ENCODE measurements around the gene FAM120AOS. TPM values are rescaled to one million over a fixed set of nuclear protein-coding genes. Genes with fewer than 3 reads are reported as not detected.
A peak's percentile ranks its signal among the peaks of the same experiment; 100 is the strongest.

Gene FAM120AOS
- total and polyA plus RNA-seq, 2 of the 4 experiments (the other 2 are of a cell fraction): 22.7 to 24.7 TPM

DNA sequence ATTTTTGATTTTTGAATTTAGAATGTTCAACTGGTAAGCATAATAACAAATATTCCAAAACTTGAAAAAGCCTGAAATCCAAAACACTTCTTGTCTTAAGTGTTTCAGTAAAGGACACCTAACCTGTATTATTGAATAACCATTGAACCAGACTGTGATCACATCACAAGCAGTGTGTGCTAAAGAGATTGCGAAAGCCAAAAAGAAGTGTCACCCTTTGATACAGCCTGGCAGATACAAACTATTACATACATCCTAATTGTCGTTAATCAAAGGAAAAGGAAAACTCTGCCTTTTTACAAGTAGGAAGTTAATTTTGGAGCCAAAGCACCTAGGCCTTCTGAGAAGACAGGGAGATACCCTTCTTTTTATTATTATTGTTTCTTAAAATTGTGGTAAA lies 8.4 kb upstream of the FAM120AOS start:
- CTCF ChIA-PET: no interaction called here
- peaks cover 83% of the 10 kb centered on the region for H4K20me1 ChIP-seq (ENCODE audit: insufficient read depth, low read length)
- no peak overlapping the region for H3K9ac ChIP-seq (ENCODE audit: low read depth, low read length)
- peaks cover 16% of the 10 kb centered on the region for H3K4me1 ChIP-seq (ENCODE audit: control insufficient read depth, insufficient read depth, low read length)
- H2AK5ac ChIP-seq (ENCODE audit: low read depth, low read length): no peak overlapping the region
- H3K9me1 ChIP-seq (ENCODE audit: insufficient read depth, low read length): peaks cover 13% of the 10 kb centered on the region; the same call in 1 of the 2 replicates
- H2BK5ac ChIP-seq (ENCODE audit: low read depth, low read length, poor library complexity, severe bottlenecking): no peak overlapping the region
- no CpG with 5 or more reads among the region's 2 CpGs for WGBS, 2 experiments (ENCODE audit: extremely low coverage in 2 of 2, insufficient read length in 1 of 2)
- in situ Hi-C loops (cut with MboI; ENCODE audit: low sequenced_read_pairs) (loop anchor here (25.0 kb wide), 1 partner anchor 700 kb away; no protein-coding TSS in a partner anchor), intact Hi-C loops (cut with micrococcal nuclease) (no loop called here), dilution Hi-C loops (cut with HindIII; ENCODE audit: low sequenced_read_pairs, unreplicated experiment) (loop anchor here (10.0 kb wide), 1 partner anchor 103 kb away; no protein-coding TSS in a partner anchor)
- H2AK9ac ChIP-seq (replicated peaks; ENCODE audit: low read depth, low read length, poor library complexity): no peak overlapping the region
- ATAC-seq (ENCODE audit: low read depth) (no peak), DNase-seq (no peak)
- H4K5ac ChIP-seq (ENCODE audit: low read depth, low read length): no peak overlapping the region
- no peak overlapping the region for H2BK120ac ChIP-seq (ENCODE audit: low read depth, low read length)
- H3K4me3 ChIP-seq (ENCODE audit: insufficient read depth, low read depth, low read length): no peak overlapping the region
- H3K23ac ChIP-seq (ENCODE audit: low read depth, low read length): no peak overlapping the region
- no peak overlapping the region for H3K18ac ChIP-seq (ENCODE audit: low read depth, low read length)
- H3K36me3 ChIP-seq (ENCODE audit: control insufficient read depth, insufficient read depth, low read length): no peaks in the 10 kb centered on the region
- H3K27ac ChIP-seq (ENCODE audit: insufficient read depth, low read length): no peak overlapping the region
- H3K4me2 ChIP-seq (ENCODE audit: low read depth, low read length): no peak overlapping the region
- no peak overlapping the region for H3K4ac ChIP-seq (ENCODE audit: low read depth, low read length)
- TF ChIP-seq MAZ (IDR thresholded peaks at IDR 0.05; ENCODE audit: borderline replicate concordance, low read depth, low read length) (no peak), CHD1 (IDR thresholded peaks at IDR 0.05; ENCODE audit: low read depth, low read length) (no peak), MXI1 (IDR thresholded peaks at IDR 0.05; ENCODE audit: borderline replicate concordance, low read depth, low read length) (no peak), SMC3 (IDR thresholded peaks at IDR 0.05; ENCODE audit: low read depth, low read length) (no peak), BHLHE40 (IDR thresholded peaks at IDR 0.05; ENCODE audit: low read depth, low read length) (no peak), MAFK (IDR thresholded peaks at IDR 0.05; ENCODE audit: low read depth, low read length) (no peak), CEBPB (IDR thresholded peaks at IDR 0.05; ENCODE audit: low read depth, low read length) (peak; percentile 74)
- H4K91ac ChIP-seq (ENCODE audit: insufficient read depth, low read depth, low read length): no peak overlapping the region
- no peak overlapping the region for H3K14ac ChIP-seq (replicated peaks; ENCODE audit: low read depth, low read length)
- H3K27me3 ChIP-seq (ENCODE audit: control insufficient read depth, insufficient read depth, low read length): no peaks in the 10 kb centered on the region
- H3K9me3 ChIP-seq (ENCODE audit: control insufficient read depth, insufficient read depth, low read length): no peaks in the 10 kb centered on the region
- H3K79me1 ChIP-seq (ENCODE audit: low read depth in 1 of 2, low read length in 2 of 2): peaks cover 8 to 68% of the 10 kb centered on the region in 2 experiments; a peak in 3 of 4 replicates
- no peak overlapping the region for H2BK15ac ChIP-seq (ENCODE audit: low read depth, low read length)
- H2BK20ac ChIP-seq (ENCODE audit: low read depth, low read length): no peak overlapping the region
- POLR2A ChIA-PET (ENCODE audit: unreplicated experiment): no interaction called here
- BruUV-seq (replicated peaks): no TSS peak
- H3K56ac ChIP-seq (ENCODE audit: extremely low read depth, insufficient read depth, low read length): no peak overlapping the region
- H4K8ac ChIP-seq (ENCODE audit: low read depth in 2 of 2, low read length in 2 of 2): no peak overlapping the region; a peak in 1 of 4 replicates
- H2AFZ ChIP-seq (replicated peaks; ENCODE audit: low read length, poor library complexity): no peak overlapping the region

Data from IMR-90 (cell line).